CD4-positive, alpha-beta memory T cell (primary cell): ENCODE data around the gene LARP4B. TPM values are rescaled to one million over a fixed set of nuclear protein-coding genes. Genes with fewer than 3 reads are reported as not detected.
A peak's percentile ranks its signal among the peaks of the same experiment; 100 is the strongest.

Experiments
- CTCF ChIA-PET: fragments of 350-600 bp; sonication (Branson Sonifier 250); formaldehyde crosslinking; loops from one replicate; lab custom pipeline; 2021; ENCODE audit warnings: inconsistent platforms; ENCODE audit not compliant: partially characterized antibody; lab: Charles Lee
- POLR2A ChIA-PET: fragments of 350-600 bp; sonication (Branson Sonifier 250); formaldehyde crosslinking; loops from one replicate; lab custom pipeline; 2021; ENCODE audit not compliant: partially characterized antibody; lab: Charles Lee
- DNase-seq, 5 donors: peaks; one replicate each; pipeline versions ENCODE4 v3.0.0 to v3.0.0-alpha.2; 2020 to 2022; ENCODE audit warnings: mixed read lengths in 1 of 5
- H3K27ac ChIP-seq: one replicate; pipeline ENCODE4 v1.7.0; 2013; ENCODE audit warnings: low read depth, low read length
- H3K27me3 ChIP-seq: 2 replicates; pipeline ENCODE4 v1.7.0; 2013; ENCODE audit warnings: mild to moderate bottlenecking, low read length, moderate library complexity; ENCODE audit not compliant: insufficient read depth
- H3K36me3 ChIP-seq: 2 replicates; pipeline ENCODE4 v1.7.0; 2013; ENCODE audit warnings: mild to moderate bottlenecking, low read length, moderate library complexity; ENCODE audit not compliant: insufficient read depth
- H3K4me1 ChIP-seq: 2 replicates; pipeline ENCODE4 v1.7.0; 2013; ENCODE audit warnings: mild to moderate bottlenecking, low read length, moderate library complexity; ENCODE audit not compliant: insufficient read depth
- H3K4me3 ChIP-seq, 2 donors: one replicate each; pipeline ENCODE4 v1.7.0; 2013; ENCODE audit warnings: low read length in 2 of 2, mild to moderate bottlenecking in 1 of 2
- H3K9me3 ChIP-seq, 2 donors: one replicate each; pipeline ENCODE4 v1.7.0; 2013; ENCODE audit warnings: low read length in 2 of 2, control low read depth in 1 of 2; ENCODE audit not compliant: control insufficient read depth in 1 of 2
- H3K27ac Mint-ChIP-seq, 7 donors: one replicate each; pipeline ENCODE4 v1.8.0; 2020 to 2021; ENCODE audit warnings: mixed read lengths in 7 of 7, mild to moderate bottlenecking in 6 of 7, inconsistent platforms in 3 of 7, moderate library complexity in 3 of 7
- H3K27me3 Mint-ChIP-seq, 2 donors: one replicate each; pipeline ENCODE4 v1.8.0; 2020 to 2021; ENCODE audit warnings: mixed read lengths in 2 of 2
- H3K36me3 Mint-ChIP-seq, 2 donors: one replicate each; pipeline ENCODE4 v1.8.0; 2020 to 2021; ENCODE audit warnings: mixed read lengths in 2 of 2, inconsistent platforms in 1 of 2, mild to moderate bottlenecking in 1 of 2
- H3K4me1 Mint-ChIP-seq, 4 donors: one replicate each; pipeline ENCODE4 v1.8.0; 2020 to 2021; ENCODE audit warnings: mixed read lengths in 4 of 4, mild to moderate bottlenecking in 1 of 4
- H3K4me3 Mint-ChIP-seq, 8 donors: one replicate each; pipeline ENCODE4 v1.8.0; 2020 to 2021; ENCODE audit warnings: mixed read lengths in 8 of 8, mild to moderate bottlenecking in 7 of 8, moderate library complexity in 6 of 8, inconsistent platforms in 3 of 8
- H3K9me3 Mint-ChIP-seq, 8 donors: one replicate each; pipeline ENCODE4 v1.8.0; 2020 to 2021; ENCODE audit warnings: mixed read lengths in 8 of 8, mild to moderate bottlenecking in 5 of 8, inconsistent platforms in 3 of 8, moderate library complexity in 1 of 8
- intact Hi-C: fragments of 100-400 bp; cut with micrococcal nuclease; formaldehyde crosslinking; loops from one replicate; pipeline ENCODE4 v1.15.1; 2023
- polyA plus RNA-seq, 2 donors: library from polyadenylated mRNA; unstranded; fragments of 300-500 nt; fragmentation: Illumina TruSeq; gene quantifications; one replicate each; pipeline ENCODE4 v1.2.3, GENCODE V29; 2021
- total RNA-seq, 2 experiments: library from RNA; stranded (reverse); gene quantifications; one replicate each; pipeline ENCODE4 v1.2.3, GENCODE V29; 2021

Gene LARP4B
- total and polyA plus RNA-seq, 4 experiments from 2014 or later = 13.0 to 99.7 (median 61.9) TPM

DNA sequence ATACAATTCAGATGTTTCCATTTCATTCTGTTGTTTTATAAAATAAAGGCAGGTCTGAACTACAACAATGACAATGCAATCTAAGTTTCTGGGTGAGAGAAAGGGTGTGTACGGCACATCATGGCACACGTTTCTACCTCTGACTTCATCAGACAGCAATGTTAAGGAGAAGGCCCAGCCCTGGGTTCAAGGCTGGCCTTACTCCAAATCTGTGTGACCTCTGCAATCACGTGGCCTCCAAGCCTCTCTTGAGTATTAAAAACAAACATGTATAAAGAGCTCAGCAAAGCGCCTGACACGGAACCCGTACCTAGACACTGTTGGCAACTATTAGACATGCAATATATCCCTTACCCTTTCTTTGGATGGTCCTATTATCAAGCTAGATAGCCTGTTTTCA is 114.1 kb downstream of the LARP4B start:
- Histone ChIP-seq H3K36me3 (peaks cover 74% of the 10 kb centered on the region), H3K9me3 (no peaks in the 10 kb centered on the region), H3K4me1 (no peaks in the 10 kb centered on the region), H3K4me3 (no peak overlapping the region), H3K27me3 (no peaks in the 10 kb centered on the region), H3K27ac (no peak overlapping the region)
- Mint-ChIP-seq H3K27ac (no peak overlapping the region), H3K4me3 (no peak overlapping the region), H3K4me1 (peaks cover 0 to 13% (median 4%) of the 10 kb centered on the region in 4 donors), H3K36me3 (peaks cover 61 to 75% of the 10 kb centered on the region in 2 donors), H3K27me3 (no peaks in the 10 kb centered on the region), H3K9me3 (no peaks in the 10 kb centered on the region)
- ChIA-PET POLR2A (no interaction called here), CTCF (no interaction called here)
- no peak for DNase-seq
- intact Hi-C loops = loop anchor here (10.0 kb wide), 1 partner anchor 303 kb away; no protein-coding TSS in a partner anchor

GRCh38 chr10:816958-817357 is 114.5 kb downstream of the LARP4B start:
- peaks cover 77% of the 10 kb centered on the region for H3K36me3 ChIP-seq
- Mint-ChIP-seq H3K36me3 (peaks cover 65 to 79% of the 10 kb centered on the region in 2 donors), H3K4me3 (no peak overlapping the region), H3K4me1 (peaks cover 0 to 13% (median 4%) of the 10 kb centered on the region in 4 donors), H3K9me3 (no peaks in the 10 kb centered on the region), H3K27ac (no peak overlapping the region), H3K27me3 (no peaks in the 10 kb centered on the region)
- H3K9me3 ChIP-seq = no peaks in the 10 kb centered on the region
- POLR2A ChIA-PET = no interaction called here
- intact Hi-C loops = loop anchor here (10.0 kb wide), 1 partner anchor 302 kb away; no protein-coding TSS in a partner anchor
- no peak overlapping the region for H3K4me3 ChIP-seq
- no peaks in the 10 kb centered on the region for H3K4me1 ChIP-seq
- no peak for DNase-seq
- CTCF ChIA-PET = no interaction called here
- H3K27ac ChIP-seq = no peak overlapping the region
- H3K27me3 ChIP-seq = no peaks in the 10 kb centered on the region

DNA sequence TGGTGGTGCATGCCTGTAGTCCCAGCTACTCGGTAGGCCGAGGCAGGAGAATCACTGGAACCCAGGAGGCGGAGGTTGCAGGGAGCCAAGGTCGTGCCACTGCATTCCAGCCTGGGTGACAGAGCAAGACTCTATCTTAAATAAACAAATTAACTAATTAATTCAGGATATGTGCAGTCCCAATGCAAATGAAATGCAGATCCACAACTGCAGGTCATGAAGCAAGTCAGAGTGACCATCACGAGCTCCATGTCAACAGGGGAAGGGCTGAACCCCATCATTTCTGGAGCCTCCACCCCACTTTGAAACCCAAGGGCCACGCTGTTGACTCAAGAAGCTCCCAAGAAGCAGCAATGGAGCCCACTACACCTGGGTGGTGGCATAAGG is 115.4 kb downstream of the LARP4B start:
- H3K4me1 Mint-ChIP-seq = peaks cover 0 to 6% (median 1%) of the 10 kb centered on the region in 4 donors
- H3K9me3 Mint-ChIP-seq = no peaks in the 10 kb centered on the region
- H3K27ac Mint-ChIP-seq = peak overlapping the region in 1 of 7 donors; percentile 41
- DNase-seq = no peak
- H3K4me3 ChIP-seq = no peak overlapping the region
- no peaks in the 10 kb centered on the region for H3K4me1 ChIP-seq
- H3K36me3 Mint-ChIP-seq = peaks cover 65 to 77% of the 10 kb centered on the region in 2 donors
- ChIA-PET POLR2A (no interaction called here), CTCF (no interaction called here)
- H3K4me3 Mint-ChIP-seq = no peak overlapping the region
- H3K36me3 ChIP-seq = peaks cover 75% of the 10 kb centered on the region
- H3K27me3 ChIP-seq = no peaks in the 10 kb centered on the region
- H3K27ac ChIP-seq = no peak overlapping the region
- no peaks in the 10 kb centered on the region for H3K9me3 ChIP-seq
- intact Hi-C loops = loop anchor here (10.0 kb wide), 1 partner anchor 301 kb away; no protein-coding TSS in a partner anchor
- H3K27me3 Mint-ChIP-seq = no peaks in the 10 kb centered on the region

- intact Hi-C loops = loop anchor here (10.0 kb wide), 1 partner anchor 301 kb away; no protein-coding TSS in a partner anchor
- no peak for DNase-seq
- Histone ChIP-seq H3K4me3 (no peak overlapping the region), H3K27ac (no peak overlapping the region), H3K36me3 (peaks cover 70% of the 10 kb centered on the region), H3K27me3 (no peaks in the 10 kb centered on the region), H3K9me3 (no peaks in the 10 kb centered on the region), H3K4me1 (no peaks in the 10 kb centered on the region)
- peaks cover 0 to 1% (median under 1%) of the 10 kb centered on the region in 4 donors for H3K4me1 Mint-ChIP-seq
- CTCF ChIA-PET = no interaction called here
- POLR2A ChIA-PET = no interaction called here
- peak overlapping the region in 4 of 7 donors; percentile 14 to 59 (median 34) for H3K27ac Mint-ChIP-seq
- no peaks in the 10 kb centered on the region for H3K27me3 Mint-ChIP-seq
- H3K36me3 Mint-ChIP-seq = peaks cover 63 to 77% of the 10 kb centered on the region in 2 donors
- H3K4me3 Mint-ChIP-seq = no peak overlapping the region
- no peaks in the 10 kb centered on the region for H3K9me3 Mint-ChIP-seq
These were observed 116.0 kb downstream of the LARP4B start for GRCh38 chr10:815338-816090.

- Histone ChIP-seq H3K4me1 (no peaks in the 10 kb centered on the region), H3K27me3 (no peaks in the 10 kb centered on the region), H3K27ac (no peak overlapping the region), H3K4me3 (no peak overlapping the region), H3K36me3 (peaks cover 68% of the 10 kb centered on the region), H3K9me3 (no peaks in the 10 kb centered on the region)
- Mint-ChIP-seq H3K36me3 (peaks cover 62 to 77% of the 10 kb centered on the region in 2 donors), H3K4me3 (no peak overlapping the region), H3K27ac (peak overlapping the region in 2 of 7 donors; percentile 26 to 59), H3K9me3 (no peaks in the 10 kb centered on the region), H3K4me1 (peaks cover 0 to 1% (median 0%) of the 10 kb centered on the region in 4 donors), H3K27me3 (no peaks in the 10 kb centered on the region)
- CTCF ChIA-PET = no interaction called here
- POLR2A ChIA-PET = no interaction called here
- intact Hi-C loops = loop anchor here (10.0 kb wide), 1 partner anchor 300 kb away; no protein-coding TSS in a partner anchor
- DNase-seq = no peak
These were observed 116.8 kb downstream of the LARP4B start for GRCh38 chr10:814536-815302.

GRCh38 chr10:813286-813685 is 118.2 kb downstream of the LARP4B start:
- Histone ChIP-seq H3K9me3 (no peaks in the 10 kb centered on the region), H3K27ac (no peak overlapping the region), H3K4me3 (no peak overlapping the region), H3K36me3 (peaks cover 66% of the 10 kb centered on the region), H3K4me1 (no peaks in the 10 kb centered on the region), H3K27me3 (no peaks in the 10 kb centered on the region)
- CTCF ChIA-PET = no interaction called here
- Mint-ChIP-seq H3K36me3 (peaks cover 68 to 82% of the 10 kb centered on the region in 2 donors), H3K27me3 (no peaks in the 10 kb centered on the region), H3K9me3 (no peaks in the 10 kb centered on the region), H3K4me3 (no peak overlapping the region), H3K27ac (peak overlapping the region in 1 of 7 donors; percentile 26), H3K4me1 (peaks cover 0 to 1% (median 0%) of the 10 kb centered on the region in 4 donors)
- intact Hi-C loops = loop anchor here (10.0 kb wide), 1 partner anchor 298 kb away; no protein-coding TSS in a partner anchor
- DNase-seq = no peak
- POLR2A ChIA-PET = no interaction called here

DNA sequence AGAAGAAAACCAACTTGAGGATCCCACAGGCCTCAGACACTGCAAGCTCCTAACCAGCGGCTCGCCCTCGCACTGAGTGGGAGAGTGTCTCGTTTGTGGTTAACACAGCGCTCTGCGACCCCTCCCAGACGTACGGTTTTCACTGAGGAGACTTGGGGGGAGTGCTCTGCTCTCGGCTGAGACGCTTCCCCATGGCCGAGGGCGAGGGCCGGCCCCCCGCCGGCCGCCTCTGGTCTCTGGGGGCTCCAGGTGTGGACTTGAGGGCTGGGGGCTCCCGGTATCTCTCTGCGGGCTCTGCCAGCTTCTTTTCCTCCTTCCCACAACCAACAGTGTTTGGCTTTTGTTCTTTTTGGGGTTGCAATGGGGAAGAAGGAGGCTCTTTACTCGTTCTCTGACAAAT is 118.7 kb downstream of the LARP4B start:
- Mint-ChIP-seq H3K36me3 (peaks cover 68 to 83% of the 10 kb centered on the region in 2 donors), H3K9me3 (no peaks in the 10 kb centered on the region), H3K27me3 (no peaks in the 10 kb centered on the region), H3K4me3 (no peak overlapping the region), H3K27ac (peak overlapping the region in 1 of 7 donors; percentile 26), H3K4me1 (no peaks in the 10 kb centered on the region)
- POLR2A ChIA-PET = interaction anchor here (0.7 kb wide), 1 partner anchor 116 kb away, joined by 3 read pairs; no protein-coding TSS in a partner anchor
- intact Hi-C loops = loop anchor here (10.0 kb wide), 1 partner anchor 298 kb away; no protein-coding TSS in a partner anchor
- Histone ChIP-seq H3K4me3 (no peak overlapping the region), H3K27ac (no peak overlapping the region), H3K36me3 (peaks cover 67% of the 10 kb centered on the region), H3K27me3 (no peaks in the 10 kb centered on the region), H3K9me3 (no peaks in the 10 kb centered on the region), H3K4me1 (no peaks in the 10 kb centered on the region)
- no peak for DNase-seq
- CTCF ChIA-PET = no interaction called here
